Activated CD4-positive, alpha-beta T cell treated with anti-CD3 and anti-CD28 coated beads, Interleukin-2, amount 10 ng/mL, durations not matched to agents 7 days and 5 days (primary cell): Measurements from ENCODE around the gene HSD17B3. TPM values are rescaled to one million over a fixed set of nuclear protein-coding genes. Genes with fewer than 3 reads are reported as not detected.

ENCODE experiments used
- CTCF ChIA-PET: fragments of 350-600 bp; sonication (Branson Sonifier 250); formaldehyde crosslinking; loops from one replicate; lab custom pipeline; 2021; ENCODE audit warnings: antibody characterized with exemption; lab: Charles Lee
- POLR2A ChIA-PET: fragments of 350-600 bp; sonication (Branson Sonifier 250); formaldehyde crosslinking; loops from one replicate; lab custom pipeline; 2021; ENCODE audit warnings: antibody characterized with exemption; lab: Charles Lee
- DNase-seq: peaks from one replicate; pipeline ENCODE4 v3.0.0-alpha.2; 2020
- H3K27ac Mint-ChIP-seq: one replicate; pipeline ENCODE4 v1.8.0; 2021; ENCODE audit warnings: mild to moderate bottlenecking, moderate library complexity, mixed read lengths
- H3K27me3 Mint-ChIP-seq: one replicate; pipeline ENCODE4 v1.8.0; 2021; ENCODE audit warnings: mixed read lengths
- H3K36me3 Mint-ChIP-seq: one replicate; pipeline ENCODE4 v1.8.0; 2021; ENCODE audit warnings: low read depth, mixed read lengths
- H3K4me1 Mint-ChIP-seq: one replicate; pipeline ENCODE4 v1.8.0; 2021; ENCODE audit warnings: mixed read lengths
- H3K4me3 Mint-ChIP-seq: one replicate; pipeline ENCODE4 v1.8.0; 2021; ENCODE audit warnings: mild to moderate bottlenecking, moderate library complexity, mixed read lengths
- H3K9me3 Mint-ChIP-seq: one replicate; pipeline ENCODE4 v1.8.0; 2021; ENCODE audit warnings: mixed read lengths
- total RNA-seq, 2 experiments: library from RNA; stranded (reverse); gene quantifications; one replicate each; pipeline ENCODE4 v1.2.3, GENCODE V29; 2021

Gene HSD17B3
- total RNA-seq, 2 experiments from 2014 or later: 0.25 TPM; not detected in 1

DNA sequence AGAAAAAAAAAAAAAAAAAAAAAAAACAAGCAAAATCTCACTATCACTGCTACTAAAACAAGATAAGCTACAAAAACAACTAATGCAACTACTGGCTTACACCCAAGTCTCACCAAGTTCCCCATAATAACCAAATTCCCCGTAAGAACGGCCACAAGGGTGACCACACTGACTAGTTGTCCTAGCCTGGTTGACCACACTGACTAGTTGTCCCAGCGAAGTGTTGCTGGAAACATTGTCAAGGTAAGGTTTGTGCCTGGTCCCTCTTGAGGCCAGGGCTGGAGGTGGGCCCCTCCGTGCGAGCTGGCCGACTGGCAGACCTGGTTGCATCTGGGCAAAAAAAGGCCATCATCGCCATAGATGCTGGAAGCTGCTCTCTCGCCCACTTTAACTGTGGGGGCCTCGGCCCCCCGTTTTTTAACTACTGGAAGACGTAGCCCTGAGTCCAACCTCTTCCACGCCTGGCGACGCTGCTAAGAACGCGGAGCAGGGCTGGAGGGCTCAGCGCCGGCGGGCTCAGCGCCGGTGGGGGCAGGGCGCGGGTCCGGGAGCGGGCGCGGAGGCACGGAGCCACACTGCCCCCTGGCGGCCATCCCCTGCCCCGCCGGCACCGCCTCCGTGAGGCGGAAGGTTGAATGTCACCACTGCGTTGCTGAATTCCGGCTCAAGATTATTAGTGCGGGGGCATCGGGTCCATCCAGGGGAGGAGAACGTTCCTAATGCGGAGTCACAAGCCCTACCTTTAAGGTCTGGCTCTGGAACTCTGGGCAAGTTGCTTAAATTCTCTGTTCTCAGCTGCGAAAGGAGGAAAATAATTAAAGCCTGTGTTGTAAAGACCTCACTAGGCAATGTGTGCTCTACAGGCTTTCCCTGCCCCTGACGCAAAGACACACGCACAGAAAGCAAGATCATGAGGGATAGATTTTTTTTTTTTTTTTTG is 84.0 kb downstream of the HSD17B3 start:
- no peaks in the 10 kb centered on the region for H3K9me3 Mint-ChIP-seq
- peaks cover 10% of the 10 kb centered on the region for H3K4me1 Mint-ChIP-seq
- H3K36me3 Mint-ChIP-seq: no peaks in the 10 kb centered on the region
- H3K27ac Mint-ChIP-seq: no peak overlapping the region
- ChIA-PET POLR2A (no interaction called here), CTCF (interaction anchor here (0.6 to 2.9 kb wide), 16 partner anchors 8 to 702 kb away, joined by 3 to 7 read pairs (median 3); no protein-coding TSS in a partner anchor)
- peaks cover 59% of the 10 kb centered on the region for H3K27me3 Mint-ChIP-seq
- DNase-seq: peak; percentile 59
- peak overlapping the region; percentile 41 for H3K4me3 Mint-ChIP-seq

DNA sequence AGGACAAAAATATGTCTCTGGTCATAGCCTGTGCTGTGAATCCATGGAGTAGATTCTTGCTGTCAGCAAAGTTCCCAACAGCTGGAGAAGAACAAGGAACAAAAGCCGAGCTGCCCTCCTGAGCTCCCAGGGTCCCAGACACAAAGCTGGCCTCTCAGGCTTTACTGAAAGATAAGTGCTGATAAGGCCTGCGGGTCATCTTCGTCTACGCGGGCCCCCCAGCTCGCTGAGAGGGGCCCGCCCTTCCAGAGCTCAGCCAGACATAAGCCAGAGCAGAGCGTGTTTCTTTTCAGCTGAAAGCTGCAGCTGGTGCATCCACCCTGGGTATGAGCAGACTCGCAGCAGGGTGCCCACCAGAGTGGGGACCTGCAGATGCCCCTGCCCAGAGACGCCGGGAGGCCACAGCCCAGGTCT is 84.7 kb downstream of the HSD17B3 start:
- DNase-seq: no peak
- POLR2A ChIA-PET: no interaction called here
- peaks cover 10% of the 10 kb centered on the region for H3K4me1 Mint-ChIP-seq
- no peak overlapping the region for H3K27ac Mint-ChIP-seq
- CTCF ChIA-PET: interaction anchor here (0.6 to 2.9 kb wide), 13 partner anchors 8 to 701 kb away, joined by 3 to 7 read pairs (median 3); no protein-coding TSS in a partner anchor
- H3K9me3 Mint-ChIP-seq: no peaks in the 10 kb centered on the region
- no peaks in the 10 kb centered on the region for H3K36me3 Mint-ChIP-seq
- H3K27me3 Mint-ChIP-seq: peaks cover 56% of the 10 kb centered on the region
- H3K4me3 Mint-ChIP-seq: no peak overlapping the region

DNA sequence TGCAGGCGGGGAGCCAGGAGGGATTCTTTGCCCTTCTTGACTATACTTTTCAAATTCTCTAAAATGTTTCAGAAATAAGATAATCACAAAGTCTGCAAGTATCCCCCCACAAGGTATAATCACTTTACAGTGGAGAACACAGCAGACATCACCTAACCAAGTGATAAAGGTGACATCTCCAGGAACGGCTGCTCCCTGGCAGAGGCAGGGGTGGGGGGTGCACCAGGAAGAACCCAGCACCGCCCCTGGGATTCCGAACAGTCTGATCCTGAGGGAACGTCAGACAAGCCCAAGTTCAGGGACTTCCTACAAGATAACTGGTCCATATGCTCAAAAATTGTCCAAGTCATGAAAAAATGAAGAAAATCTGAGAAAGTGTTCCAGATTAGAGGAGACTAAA is 85.4 kb downstream of the HSD17B3 start:
- ChIA-PET POLR2A (no interaction called here), CTCF (interaction anchor here (1.1 to 2.9 kb wide), 5 partner anchors 9 to 461 kb away, joined by 3 to 7 read pairs (median 4); no protein-coding TSS in a partner anchor)
- H3K9me3 Mint-ChIP-seq: no peaks in the 10 kb centered on the region
- H3K27me3 Mint-ChIP-seq: peaks cover 49% of the 10 kb centered on the region
- H3K36me3 Mint-ChIP-seq: no peaks in the 10 kb centered on the region
- no peak overlapping the region for H3K27ac Mint-ChIP-seq
- no peak overlapping the region for H3K4me3 Mint-ChIP-seq
- H3K4me1 Mint-ChIP-seq: peaks cover 10% of the 10 kb centered on the region
- no peak for DNase-seq

DNA sequence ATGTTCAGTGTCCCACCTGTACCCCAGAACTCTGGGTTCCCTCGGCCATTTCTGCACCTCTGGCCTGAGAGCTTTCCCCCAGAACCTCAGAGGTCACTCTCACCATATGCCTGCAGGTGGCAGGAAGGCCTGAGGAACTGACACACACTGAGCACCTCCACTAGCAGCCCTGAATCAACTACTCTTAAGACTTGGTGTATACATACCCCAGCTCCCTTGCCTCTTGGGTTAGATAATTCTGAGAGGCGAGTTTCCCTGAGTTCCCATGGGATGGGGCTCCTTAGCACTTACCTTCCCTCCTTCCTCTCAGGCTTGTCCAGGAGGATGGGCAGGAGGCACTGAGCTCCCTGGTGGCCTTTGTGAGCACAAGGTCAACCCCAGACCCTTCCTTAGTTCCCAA is 86.1 kb downstream of the HSD17B3 start:
- ChIA-PET CTCF (interaction anchor here (0.5 to 1.3 kb wide), 4 partner anchors 9 to 854 kb away, joined by 3 read pairs; no protein-coding TSS in a partner anchor), POLR2A (no interaction called here)
- no peak for DNase-seq
- no peaks in the 10 kb centered on the region for H3K36me3 Mint-ChIP-seq
- peaks cover 48% of the 10 kb centered on the region for H3K27me3 Mint-ChIP-seq
- no peak overlapping the region for H3K27ac Mint-ChIP-seq
- no peaks in the 10 kb centered on the region for H3K9me3 Mint-ChIP-seq
- H3K4me1 Mint-ChIP-seq: peaks cover 10% of the 10 kb centered on the region
- H3K4me3 Mint-ChIP-seq: no peak overlapping the region

DNA sequence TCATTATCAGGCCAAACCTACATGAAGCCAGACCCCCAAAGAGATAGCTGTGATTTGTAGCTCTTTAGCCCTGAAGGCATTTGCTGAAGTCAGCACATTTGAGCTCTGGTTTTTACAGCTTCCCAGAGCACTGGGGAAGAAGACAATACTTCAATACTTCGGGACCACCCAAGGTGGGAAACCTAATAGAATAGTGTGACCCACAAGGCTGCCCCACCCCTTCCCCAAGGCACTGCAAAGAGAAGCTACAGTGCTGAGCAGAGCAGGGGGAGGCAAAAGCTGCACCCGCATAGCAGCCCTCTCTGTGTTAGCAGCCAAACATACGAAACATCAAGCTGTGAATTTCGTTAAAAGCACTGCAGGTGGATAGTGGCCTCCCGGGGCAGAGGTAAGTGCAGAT is 87.3 kb downstream of the HSD17B3 start:
- H3K27me3 Mint-ChIP-seq: peaks cover 45% of the 10 kb centered on the region
- POLR2A ChIA-PET: no interaction called here
- H3K36me3 Mint-ChIP-seq: no peaks in the 10 kb centered on the region
- no peak for DNase-seq
- H3K9me3 Mint-ChIP-seq: no peaks in the 10 kb centered on the region
- no peak overlapping the region for H3K4me3 Mint-ChIP-seq
- CTCF ChIA-PET: interaction anchor here (0.7 kb wide), 1 partner anchor 9 kb away, joined by 3 read pairs; no protein-coding TSS in a partner anchor
- no peak overlapping the region for H3K27ac Mint-ChIP-seq
- peaks cover 7% of the 10 kb centered on the region for H3K4me1 Mint-ChIP-seq

DNA sequence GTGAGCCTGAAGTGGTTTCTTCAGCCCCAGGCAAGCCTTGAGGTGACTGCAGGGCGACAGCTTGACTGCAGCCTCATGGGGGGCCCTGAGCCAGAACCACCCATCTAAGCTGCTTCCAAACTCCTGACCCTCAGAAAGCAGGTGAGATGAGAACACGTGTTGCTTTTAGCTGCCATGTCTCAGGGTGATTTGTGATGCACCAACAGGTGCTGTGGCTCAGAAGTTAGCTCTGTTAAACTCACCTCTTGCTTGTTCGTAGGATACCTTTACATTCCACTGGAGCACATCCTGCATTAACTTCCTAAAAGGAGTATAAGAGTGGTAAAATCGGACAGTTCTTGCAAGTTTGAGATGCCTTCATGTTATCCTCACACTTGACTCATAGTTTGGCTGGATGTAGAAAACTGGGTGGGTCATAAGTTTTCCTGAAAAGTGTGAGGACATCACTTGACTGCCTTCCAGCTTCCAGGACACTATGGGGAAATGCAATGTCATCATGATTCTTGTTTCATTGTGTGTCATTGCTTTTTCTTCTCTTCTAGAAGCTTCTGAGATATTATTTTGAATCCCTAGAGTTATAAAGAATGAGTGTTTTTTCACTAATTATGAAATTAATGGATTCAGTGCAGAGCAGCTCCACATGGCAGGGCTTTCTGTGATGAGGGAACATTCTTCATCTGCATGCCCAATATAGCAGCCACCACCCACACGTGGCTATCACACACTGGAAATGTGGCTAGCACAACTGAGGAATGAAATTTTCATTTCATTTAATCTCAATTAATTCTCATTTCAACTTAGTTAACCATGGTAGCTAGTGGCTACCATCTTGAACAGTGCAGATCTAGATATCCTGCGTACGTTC is 92.3 kb downstream of the HSD17B3 start:
- POLR2A ChIA-PET: interaction anchor here (0.6 kb wide), 1 partner anchor 30 kb away, joined by 3 read pairs; no protein-coding TSS in a partner anchor
- no peaks in the 10 kb centered on the region for H3K36me3 Mint-ChIP-seq
- no peak overlapping the region for H3K4me3 Mint-ChIP-seq
- no peaks in the 10 kb centered on the region for H3K4me1 Mint-ChIP-seq
- DNase-seq: no peak
- no peak overlapping the region for H3K27ac Mint-ChIP-seq
- CTCF ChIA-PET: interaction anchor here (0.8 to 1.3 kb wide), 2 partner anchors 8 to 13 kb away, joined by 3 to 5 read pairs; no protein-coding TSS in a partner anchor
- H3K9me3 Mint-ChIP-seq: peaks cover 3% of the 10 kb centered on the region
- H3K27me3 Mint-ChIP-seq: peaks cover 9% of the 10 kb centered on the region

DNA sequence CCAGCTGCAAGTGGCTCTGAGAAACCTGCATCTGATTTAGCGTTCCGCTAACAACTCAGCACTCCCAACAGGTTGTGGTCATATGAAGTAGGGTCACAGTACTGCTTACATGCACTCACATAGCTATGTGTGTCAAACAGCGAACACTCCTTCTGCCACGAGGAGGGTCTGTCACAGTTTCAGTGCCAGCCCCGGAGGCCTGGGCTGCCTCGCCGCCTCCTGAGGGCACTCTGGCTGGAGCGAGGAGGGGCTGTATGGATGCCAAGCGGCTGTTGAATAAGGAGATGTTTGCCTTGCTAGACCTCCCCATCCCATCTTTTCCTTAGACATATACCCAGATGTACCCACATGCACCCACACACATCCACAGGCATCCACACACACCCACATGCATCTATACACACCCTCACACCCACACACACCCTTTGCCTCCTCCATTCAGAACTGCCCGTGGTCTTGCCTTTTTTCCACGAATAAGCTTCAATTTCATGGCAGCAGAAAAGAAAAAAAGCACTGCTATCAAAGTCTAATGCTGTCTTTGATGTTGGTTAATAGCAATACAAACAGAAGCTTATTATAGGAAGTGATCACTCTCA is 95.7 kb downstream of the HSD17B3 start:
- ChIA-PET CTCF (interaction anchor here (1.1 kb wide), 2 partner anchors 8 to 10 kb away, joined by 3 read pairs; no protein-coding TSS in a partner anchor), POLR2A (no interaction called here)
- Mint-ChIP-seq H3K27ac (no peak overlapping the region), H3K4me1 (no peaks in the 10 kb centered on the region), H3K4me3 (no peak overlapping the region), H3K27me3 (peaks cover 4% of the 10 kb centered on the region), H3K9me3 (peaks cover 5% of the 10 kb centered on the region), H3K36me3 (no peaks in the 10 kb centered on the region)
- DNase-seq: no peak

DNA sequence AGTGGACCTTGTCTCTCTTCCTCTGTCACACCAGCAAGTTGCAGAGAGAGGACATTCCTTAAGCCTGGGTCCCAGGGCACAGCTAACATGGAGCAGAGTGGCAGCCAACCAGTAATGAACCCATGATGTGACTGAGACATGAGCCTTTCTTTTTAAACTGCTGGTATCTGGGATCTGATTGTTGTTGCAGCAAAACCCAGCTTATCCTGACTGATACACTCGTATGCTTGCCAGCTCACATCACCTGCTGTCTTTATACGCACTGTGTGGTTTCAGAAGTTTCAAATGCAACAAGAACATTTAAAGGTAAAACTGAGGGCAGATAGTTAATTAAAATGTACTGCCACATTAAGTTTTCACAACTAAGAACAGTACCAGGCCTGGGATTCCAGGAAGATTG is 97.1 kb downstream of the HSD17B3 start:
- Mint-ChIP-seq H3K36me3 (no peaks in the 10 kb centered on the region), H3K27me3 (peaks cover 1% of the 10 kb centered on the region), H3K4me3 (no peak overlapping the region), H3K27ac (no peak overlapping the region), H3K4me1 (no peaks in the 10 kb centered on the region), H3K9me3 (peaks cover 5% of the 10 kb centered on the region)
- no peak for DNase-seq
- CTCF ChIA-PET: interaction anchor here (0.6 kb wide), 1 partner anchor 1481 kb away, joined by 3 read pairs; no protein-coding TSS in a partner anchor
- POLR2A ChIA-PET: no interaction called here

DNA sequence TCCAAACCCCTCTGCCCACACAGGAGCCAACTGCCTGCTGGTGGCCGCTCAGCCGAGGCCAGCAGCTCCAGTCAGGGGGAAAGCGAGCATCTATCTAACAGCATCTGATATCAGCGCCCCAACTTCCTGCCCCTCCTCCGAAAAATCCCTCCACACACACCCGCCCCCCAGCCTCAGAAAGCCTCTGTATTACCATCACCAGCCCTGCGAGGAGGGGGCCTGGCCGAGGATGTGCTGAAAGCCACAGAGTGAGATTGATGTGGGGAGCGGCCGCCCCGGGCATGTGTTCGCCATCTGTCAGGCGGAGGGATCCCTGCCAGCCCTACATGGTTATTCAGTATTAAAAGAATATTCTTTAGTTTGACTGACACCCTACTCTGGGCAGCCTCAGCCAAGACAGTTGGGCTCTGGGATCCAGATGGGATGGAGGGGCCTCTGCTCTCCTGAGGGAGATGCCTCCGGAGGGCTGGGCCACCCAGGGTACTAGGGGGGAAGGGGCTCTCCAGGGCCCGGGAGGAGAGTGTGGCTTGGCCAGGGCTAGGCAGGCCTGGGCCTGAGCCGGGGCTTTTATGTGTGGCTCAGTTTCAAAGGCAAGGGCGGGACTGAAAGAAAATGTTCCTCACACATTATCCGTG is 98.0 kb downstream of the HSD17B3 start:
- Mint-ChIP-seq H3K27me3 (peaks cover 1% of the 10 kb centered on the region), H3K9me3 (peaks cover 5% of the 10 kb centered on the region), H3K27ac (no peak overlapping the region), H3K4me3 (no peak overlapping the region), H3K36me3 (no peaks in the 10 kb centered on the region), H3K4me1 (no peaks in the 10 kb centered on the region)
- DNase-seq: no peak
- ChIA-PET CTCF (no interaction called here), POLR2A (no interaction called here)

DNA sequence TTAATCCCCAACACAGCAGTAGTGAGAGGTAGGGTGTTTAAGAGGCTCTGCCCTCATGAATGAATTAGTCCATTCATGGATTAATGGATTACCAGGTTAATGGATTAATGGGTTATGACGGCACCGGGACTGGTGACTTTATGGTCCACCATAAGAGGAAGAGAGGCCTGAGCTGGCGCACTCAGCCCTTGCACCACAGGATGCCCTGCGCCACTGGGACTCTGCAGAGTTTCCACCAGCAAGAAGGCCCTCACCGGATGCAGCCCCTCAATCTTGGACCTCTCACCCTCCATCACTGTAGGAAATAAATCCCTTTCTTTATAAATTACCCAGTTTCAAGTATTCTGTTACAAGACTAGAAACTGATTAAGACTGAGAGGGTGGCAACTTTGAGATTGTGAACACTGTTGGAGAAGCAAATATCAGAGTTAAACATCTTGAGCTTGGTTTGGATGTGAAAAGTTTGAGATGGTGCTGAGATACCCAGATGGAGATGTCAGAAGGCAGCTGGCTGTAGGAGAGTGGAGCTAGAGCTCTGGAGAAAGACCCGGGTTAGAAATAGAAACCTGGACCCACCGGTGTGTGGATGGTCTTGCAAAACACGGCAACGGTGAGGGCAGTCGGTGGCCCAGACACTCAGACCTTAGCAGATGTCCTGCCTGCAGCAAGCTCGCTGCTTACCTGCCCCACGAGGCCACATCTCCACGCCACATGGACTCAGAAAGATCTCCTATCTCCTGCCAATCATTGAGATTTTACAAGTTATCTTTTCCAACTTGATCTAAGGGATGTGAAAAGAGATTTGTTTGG is 98.8 kb downstream of the HSD17B3 start:
- Mint-ChIP-seq H3K27ac (no peak overlapping the region), H3K4me3 (no peak overlapping the region), H3K27me3 (peaks cover 3% of the 10 kb centered on the region), H3K36me3 (no peaks in the 10 kb centered on the region), H3K4me1 (no peaks in the 10 kb centered on the region), H3K9me3 (peaks cover 5% of the 10 kb centered on the region)
- ChIA-PET CTCF (no interaction called here), POLR2A (no interaction called here)
- DNase-seq: no peak

DNA sequence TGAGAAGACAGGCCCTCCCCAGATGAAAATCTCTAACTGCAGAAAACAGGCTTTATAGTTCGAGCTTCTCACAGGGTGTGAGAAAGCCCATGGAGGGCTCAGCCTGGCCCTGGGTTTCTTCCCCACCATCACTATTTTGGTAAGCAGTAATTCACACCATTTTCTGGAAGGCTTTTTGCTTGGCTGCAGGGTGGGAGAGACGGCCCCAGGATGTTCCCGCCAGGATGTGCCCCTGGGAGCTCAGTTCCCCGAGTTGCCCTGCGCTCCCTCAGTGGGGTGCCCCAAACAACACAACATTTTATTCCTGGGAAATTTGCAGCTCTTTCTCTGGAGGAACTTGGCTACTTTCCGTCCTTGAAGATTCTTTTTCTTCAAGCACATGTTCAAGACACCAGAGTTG is 100.8 kb downstream of the HSD17B3 start:
- no peak for DNase-seq
- CTCF ChIA-PET: interaction anchor here (1.3 kb wide), 1 partner anchor 10 kb away, joined by 4 read pairs; no protein-coding TSS in a partner anchor
- Mint-ChIP-seq H3K9me3 (peaks cover 5% of the 10 kb centered on the region), H3K27me3 (peaks cover 4% of the 10 kb centered on the region), H3K36me3 (no peaks in the 10 kb centered on the region), H3K4me1 (no peaks in the 10 kb centered on the region), H3K4me3 (no peak overlapping the region), H3K27ac (no peak overlapping the region)
- POLR2A ChIA-PET: no interaction called here
